ENCODE results near the gene CD244.

Gene CD244

DNA sequence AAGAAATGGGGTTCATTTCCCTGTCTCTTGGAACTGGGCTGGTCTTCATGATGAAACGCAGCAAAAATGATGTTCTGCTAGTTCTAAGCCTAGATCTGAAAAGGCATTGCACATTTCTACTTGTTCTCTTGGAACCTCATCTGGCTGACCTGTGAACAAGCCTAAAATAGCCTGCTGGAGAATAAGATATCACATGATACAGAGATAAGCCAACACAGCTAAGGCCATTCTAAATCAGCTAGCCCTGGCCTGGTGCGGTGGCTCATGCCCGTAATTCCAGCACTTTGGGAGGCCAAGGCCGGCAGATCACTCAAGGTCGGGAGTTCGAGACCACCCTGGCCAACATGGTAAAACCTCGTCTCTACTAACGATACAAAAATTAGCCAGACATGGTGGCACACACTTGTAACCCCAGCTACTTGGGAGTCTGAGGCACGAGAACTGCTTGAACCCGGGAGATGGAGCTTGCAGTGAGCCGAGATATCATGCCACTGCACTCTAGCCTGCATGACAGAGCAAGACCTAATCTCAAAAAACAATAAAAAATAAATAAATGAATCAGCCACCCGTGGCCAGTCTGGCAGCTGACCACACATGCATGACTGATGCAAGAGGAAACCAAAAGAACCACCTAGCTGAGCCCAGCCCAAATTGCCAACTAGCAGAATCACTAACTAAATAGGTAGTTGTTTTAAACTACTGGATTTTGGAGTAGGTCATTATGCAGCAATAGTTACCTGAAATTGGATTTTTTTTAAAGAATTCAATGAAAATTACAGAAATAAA, 18.0 kb downstream of the CD244 start:
- FAIRE-seq: no peak

DNA sequence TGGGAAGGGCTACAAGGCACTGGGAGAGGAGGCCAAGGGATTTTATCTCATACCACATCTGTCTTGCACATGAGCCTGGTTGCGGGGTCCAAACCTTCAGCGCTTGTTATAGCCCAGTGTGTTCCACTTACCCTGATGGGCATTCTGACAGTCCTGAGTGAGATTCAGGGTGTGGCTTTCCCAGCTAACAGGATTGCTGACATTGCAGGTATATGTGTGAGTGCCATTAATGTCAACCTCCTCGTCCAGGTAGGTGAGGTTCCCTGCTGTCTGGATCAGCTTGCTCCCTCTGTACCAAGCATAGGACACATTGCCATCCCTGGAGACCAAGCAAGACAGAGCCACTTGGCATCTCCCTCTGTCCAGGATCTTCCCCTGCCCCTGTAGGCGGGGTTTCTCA, 21.6 kb downstream of the CD244 start:
- FAIRE-seq: no peak

DNA sequence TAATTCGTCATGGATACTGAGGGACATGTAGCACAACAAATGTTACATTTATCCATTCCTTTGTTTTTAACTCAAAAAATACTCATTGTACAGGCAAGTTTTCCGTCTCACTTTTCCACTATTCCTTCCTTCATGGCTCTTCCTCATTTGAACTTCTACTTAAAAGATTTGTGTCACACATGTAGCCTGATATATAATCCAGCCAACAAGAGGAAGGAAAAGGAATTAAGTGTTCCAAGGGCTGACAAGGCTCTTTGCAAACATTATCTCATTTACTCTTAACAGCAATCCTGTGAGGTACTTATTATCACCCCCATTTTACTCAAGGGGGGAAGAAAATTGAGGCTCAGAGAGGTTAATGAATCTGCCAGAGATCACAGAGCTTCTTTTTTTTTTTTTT, 22.9 kb downstream of the CD244 start:
- no peak for FAIRE-seq

DNA sequence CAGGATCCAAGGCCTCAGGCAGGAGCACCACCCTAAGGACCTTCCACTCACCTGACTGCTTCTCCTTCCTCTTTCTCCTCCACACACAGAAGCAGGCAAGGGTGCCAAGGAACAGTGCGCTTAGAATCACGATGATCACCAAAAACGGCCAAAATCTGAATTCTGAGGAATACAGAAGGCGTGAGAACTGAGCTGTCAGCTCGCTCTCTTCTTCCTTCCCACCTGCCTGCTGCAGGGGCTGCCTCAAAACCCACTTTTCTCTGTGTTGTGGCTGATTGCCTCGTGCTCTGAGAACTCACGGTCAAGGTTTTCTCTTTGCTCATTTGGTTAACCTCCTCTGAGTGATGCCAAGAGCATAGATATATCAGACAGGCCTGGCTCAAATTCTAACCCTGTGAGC, 23.8 kb downstream of the CD244 start:
- FAIRE-seq: no peak

DNA sequence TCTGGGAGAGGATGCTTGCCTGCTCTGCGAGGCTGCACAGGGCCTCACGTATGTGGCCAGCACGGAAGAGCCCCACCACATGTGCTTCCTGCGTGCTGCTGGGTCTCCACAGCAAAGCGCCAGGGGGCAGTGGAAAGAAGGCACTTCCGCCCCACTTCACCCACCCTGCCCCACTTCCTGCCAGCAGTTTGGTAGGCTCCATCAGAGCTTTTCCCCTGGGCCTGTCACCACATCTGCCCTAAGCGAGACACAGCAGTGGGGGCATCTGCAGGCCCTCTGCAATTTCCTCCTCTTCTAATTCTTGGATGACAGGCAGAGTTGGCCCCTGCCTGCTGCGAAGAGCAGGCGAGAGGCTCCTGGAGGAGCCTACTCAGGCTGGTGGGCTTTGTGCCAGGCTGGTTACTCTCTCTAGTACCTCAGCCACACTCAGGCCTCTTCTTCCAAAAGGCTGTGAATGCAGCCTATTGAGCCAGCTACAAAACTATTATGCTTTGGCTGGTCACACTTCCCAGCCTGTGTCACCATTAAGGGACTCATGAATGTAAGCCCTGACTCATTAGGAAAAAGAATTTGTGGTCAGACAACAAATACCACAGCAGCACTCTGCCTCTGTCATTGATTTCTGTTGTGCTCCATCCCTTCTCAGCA, 25.0 kb downstream of the CD244 start:
- no peak for FAIRE-seq

DNA sequence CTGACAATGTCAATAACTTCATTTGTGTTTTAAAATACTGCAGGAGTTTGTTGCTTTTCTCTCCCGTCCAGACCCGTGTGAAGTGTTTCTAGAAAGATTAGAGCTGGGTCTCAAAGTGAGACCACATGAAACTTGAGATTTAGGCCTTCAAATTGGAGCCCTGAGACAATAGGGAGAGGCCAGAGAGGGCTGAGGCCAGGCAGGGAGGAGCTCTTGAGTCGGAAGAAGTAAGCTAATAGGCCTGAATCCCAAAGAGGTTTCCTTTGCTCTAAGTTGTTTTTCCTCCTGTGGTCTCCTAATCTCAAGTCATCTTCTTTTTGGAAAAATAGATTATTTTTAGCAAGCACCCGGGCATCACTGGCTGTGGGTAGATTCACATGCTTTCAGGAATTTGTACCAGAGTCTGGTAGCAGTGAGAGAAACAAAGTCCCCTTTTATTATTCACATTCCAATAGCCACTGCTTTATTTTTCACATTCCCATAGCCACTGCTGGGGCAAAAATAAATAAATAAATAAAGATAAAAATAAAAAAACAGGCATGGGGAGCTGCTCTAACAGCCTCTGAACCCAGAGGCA, 25.6 kb downstream of the CD244 start:
- FAIRE-seq: no peak

DNA sequence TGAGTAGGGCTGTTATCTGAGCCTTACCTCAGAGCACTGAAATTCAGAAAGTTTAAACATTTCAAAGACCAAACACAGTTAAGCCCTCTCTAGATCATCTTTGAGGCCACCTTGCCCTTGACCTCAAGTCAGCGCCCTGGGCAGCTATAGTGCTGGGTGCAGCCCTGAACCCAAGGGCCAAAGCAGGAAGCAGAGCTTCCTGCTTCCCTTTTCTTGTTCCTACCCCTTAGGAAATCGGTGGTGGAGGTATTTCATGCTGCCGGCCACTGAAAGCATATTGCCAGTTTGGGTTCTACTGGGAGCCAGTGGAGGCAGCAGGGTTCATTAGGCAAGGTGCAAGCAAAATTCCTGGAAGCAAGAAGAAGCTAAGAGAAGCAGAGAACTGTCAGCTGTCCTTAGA, 26.1 kb downstream of the CD244 start:
- FAIRE-seq: no peak

DNA sequence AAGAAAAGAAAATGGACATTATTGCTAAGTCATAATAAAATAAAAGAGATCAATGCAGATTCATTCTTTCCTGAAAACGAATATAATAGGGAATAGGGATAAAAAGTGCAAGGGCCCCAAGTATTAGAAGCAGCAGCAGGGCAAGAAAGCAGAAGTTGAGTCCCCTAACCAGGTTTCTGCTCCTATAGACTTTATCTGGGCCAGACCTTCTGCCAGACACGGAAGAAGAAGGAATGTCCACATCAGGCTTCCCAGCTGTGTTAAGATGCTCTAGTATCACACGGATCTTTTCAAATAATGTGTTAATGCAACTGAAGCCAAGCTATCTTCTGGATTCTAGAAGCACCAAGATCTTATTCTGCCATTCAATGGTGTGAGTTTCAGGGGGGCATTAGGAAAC, 26.9 kb downstream of the CD244 start:
- FAIRE-seq: no peak

DNA sequence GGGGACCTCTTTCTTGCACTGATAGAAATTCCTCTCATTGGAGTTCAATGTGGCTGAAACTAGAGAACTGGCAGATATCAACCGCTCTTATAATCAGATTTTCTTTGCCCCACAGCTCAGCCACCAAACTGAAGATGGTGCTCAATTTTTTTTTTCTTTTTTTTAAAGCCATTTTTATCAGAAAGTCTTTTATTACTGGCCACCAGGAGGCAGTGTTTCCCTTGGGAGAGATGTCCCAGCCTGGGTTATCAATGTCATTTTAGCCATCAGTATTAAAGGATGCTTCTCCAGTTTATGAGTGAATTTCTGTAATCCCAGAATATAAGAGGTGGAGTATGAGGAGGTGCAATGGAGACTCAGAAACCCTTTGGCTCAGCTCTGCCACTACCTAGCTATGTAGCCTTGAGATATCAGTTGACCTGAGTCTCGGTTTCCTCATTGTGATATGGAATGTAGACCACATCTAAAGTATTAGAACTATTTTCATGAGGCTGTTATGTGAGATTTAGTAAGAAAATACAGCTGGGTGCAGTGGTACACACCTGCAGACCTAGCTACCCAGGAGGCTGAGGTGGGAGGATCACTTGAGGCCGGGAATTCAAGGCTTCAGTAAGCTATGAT, 27.6 kb downstream of the CD244 start:
- FAIRE-seq: no peak

DNA sequence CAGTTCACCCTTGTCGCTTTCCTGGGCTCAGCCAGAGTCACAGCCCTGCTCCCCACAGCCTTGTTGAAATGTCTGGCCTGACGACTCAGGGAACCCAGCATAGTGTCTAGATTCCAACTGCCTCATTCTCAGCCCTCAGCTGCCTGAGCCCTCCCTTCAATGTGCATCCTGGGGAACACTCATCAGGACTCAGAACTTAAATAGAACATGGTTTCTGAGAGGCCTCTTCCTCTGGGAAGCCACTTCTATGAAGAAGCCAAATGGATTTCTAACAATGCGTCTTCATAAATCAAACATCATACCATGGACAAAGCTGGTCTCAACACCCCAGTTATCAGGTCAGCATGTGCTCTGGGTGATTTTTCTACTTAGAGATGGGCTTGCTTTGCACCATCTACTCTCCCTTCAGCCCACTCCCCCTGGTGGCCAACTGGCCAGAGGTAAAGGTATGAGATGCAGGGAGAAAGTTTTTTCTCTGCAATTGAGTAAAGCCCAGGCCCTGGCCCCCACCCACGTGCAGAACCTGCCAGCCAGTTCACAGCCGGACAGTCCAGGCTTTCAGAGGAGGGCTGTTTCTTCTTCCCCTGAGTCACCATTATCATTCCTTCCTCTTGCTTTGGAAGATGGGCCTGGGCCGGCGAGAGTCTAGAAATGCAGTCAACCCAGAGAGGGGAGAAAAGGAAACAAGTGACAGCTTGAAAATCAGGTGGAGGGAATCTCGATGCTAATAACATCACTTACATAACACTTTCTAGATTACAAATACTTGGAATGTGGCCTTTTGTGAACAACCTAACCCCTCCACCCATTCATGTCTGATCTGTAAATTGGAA, 32.1 kb downstream of the CD244 start:
- no peak for FAIRE-seq

DNA sequence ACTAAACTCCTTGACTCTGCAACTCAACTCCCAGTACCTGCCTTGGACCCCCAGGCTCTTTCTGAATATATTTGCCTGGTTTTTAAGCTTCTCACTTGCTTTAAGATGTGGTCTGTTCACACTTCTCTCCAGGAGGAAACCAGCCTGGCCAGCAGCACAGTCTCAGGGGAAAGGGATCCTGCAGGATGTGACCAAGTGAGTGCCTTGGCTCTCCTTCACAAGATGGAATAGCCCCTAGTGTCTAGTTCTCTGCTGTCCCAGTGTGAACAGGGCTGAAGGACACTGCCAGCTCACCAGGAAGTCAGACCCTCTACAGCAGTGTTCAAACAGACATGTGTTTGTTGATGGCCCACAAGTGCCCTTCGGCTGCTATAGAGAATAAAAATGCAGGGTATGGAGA, 32.9 kb downstream of the CD244 start:
- no peak for FAIRE-seq

DNA sequence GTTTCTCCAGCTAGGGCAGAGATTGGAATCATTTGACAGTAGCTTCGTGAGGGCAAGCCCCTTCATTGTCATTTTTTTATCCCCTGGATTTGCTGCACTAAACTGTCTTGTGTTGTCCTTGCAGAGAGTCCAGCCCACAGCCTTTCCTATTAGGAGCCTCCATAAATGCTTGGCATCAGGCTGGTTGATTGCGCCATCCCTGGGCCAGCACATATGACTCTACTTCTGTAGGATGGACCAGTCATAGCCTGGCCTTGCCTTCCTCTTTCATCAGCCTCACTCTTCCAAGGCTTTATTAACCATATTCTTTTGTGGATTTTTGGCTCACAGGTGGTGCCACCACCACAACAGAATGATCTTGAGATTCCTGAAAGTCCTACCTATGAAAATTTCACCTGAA, 35.3 kb downstream of the CD244 start:
- no peak for FAIRE-seq

DNA sequence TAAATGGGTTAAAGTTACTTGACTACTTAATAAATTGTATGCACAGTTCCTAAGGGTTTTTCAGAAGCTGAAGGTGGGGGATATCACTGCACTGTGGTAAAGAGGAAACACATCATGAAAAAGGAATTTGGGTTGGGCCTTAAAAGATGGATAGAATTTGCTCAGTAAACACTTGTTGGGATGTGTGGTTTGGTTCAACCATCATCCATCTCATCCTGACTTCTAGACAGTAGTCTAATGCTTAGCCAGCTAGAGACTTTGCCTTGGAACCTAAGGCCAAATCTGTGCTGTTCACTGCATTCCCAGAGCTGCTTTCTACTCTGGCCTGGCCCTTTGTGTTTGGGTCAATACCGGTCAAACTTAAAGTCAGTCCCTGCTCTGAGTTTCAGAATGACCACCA, 36.1 kb downstream of the CD244 start:
- FAIRE-seq: no peak

DNA sequence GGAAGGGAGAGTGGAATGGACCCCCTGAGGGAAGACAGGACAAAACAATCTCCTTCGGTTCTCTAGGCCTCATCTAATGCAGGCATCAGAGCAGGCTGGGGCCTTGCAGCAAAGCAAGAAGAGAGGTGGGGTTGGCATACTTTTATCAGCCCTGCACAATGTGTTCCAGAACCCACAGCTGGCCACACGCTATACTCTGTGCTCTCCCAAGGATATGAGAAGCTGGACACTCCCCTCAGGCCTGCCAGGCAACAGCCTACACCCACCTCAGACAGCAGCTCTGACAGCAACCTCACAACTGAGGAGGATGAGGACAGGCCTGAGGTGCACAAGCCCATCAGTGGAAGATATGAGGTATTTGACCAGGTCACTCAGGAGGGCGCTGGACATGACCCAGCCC, 39.4 kb downstream of the CD244 start:
- FAIRE-seq: no peak

DNA sequence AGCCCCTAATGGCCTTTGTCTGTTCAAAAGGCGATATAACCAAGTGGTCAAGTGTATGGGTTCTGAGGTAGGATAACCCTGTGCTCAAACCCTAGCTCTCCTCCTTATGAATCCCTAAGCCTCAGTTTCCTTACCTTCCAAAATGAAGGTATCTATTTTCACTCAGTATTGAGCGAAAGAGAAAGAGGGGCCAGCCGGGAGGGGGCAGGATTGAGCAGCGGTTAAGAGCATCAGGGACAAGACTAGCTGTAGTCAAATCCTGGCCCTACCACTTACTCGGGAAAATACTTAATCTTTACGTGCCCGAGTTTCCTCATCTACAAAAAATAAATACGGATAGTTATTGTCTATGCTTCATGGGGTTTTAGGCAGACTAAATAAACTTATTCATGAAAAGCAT, 41.1 kb downstream of the CD244 start:
- no peak for FAIRE-seq

DNA sequence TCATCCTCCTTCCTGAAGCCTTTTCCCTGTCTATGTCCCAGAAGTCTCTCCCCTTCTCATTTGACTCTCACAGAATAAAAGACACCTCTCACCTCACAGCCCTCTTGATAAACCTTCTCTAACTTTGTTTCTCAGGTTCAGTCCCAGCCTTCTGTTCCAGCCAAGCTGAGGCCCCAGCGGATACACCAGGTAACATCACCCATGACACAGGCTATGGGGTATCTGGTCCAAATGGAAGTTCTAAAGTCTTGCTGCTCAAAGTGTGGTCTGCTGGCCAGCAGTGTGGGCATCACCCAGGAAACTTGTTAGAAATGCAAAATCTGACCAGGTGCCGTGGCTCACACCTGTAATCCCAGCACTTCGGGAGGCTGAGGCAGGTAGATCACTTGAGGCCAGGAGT, 43.5 kb downstream of the CD244 start:
- no peak for FAIRE-seq

DNA sequence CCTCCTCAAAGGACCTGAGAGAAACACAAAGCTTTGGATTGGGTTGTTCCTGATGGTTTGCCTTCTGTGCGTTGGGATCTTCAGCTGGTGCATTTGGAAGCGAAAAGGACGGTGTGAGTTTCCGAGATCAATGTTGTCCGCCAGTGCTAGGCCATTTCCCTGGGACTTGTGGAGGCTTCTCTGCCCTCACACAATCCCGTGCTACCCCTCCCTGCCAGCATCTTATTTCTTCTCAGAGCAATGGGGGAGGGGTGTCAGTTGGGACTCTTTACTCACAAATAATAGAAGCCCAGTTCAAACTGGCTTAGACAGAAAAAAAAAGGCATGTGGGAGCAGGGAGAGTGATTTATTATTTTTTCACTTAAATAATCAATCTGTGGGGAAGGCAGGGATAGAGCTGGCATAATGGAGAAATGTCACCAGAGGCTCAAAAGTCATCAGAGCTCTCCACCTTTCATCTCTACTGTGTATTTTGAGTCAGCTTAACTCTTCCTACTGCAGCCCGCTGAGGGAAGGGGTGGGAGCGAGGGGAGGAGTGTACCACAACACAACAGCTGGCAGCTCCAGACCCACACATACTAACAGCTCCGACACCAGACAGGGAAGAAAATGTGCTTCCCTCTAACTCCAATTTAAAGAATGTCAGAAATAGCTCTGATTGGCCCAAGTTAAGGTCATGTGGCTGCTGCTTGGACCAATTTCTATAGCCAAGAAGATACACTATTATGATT, 44.3 kb downstream of the CD244 start:
- no peak for FAIRE-seq

DNA sequence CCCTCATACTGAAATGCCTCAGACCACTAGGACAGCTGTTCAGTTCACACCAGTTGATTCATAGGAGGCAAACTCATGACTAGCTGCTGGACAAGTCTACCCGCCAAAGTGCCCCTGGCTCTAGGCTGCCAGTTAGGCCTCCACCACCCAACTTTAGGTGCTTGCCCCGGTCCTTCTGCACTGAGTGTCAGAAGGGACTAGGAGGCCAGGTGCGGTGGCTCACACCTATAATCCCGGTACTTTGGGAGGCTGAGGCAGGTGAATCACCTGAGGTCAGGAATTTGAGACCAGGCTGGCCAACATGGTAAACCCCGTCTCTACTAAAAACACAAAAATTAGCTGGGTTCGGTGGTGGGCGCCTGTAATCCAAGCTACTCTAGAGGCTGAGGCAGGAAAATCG, 47.8 kb downstream of the CD244 start:
- no peak for FAIRE-seq

DNA sequence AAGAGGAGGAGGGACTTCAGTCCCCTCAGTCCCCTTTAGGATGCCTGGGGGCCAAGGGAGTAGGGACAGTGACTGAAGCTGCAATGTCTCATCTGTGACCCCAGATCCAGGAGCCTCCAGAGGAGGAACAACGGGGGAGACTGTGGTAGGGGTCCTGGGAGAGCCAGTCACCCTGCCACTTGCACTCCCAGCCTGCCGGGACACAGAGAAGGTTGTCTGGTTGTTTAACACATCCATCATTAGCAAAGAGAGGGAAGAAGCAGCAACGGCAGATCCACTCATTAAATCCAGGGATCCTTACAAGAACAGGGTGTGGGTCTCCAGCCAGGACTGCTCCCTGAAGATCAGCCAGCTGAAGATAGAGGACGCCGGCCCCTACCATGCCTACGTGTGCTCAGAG, 48.4 kb downstream of the CD244 start:
- no peak for FAIRE-seq

DNA sequence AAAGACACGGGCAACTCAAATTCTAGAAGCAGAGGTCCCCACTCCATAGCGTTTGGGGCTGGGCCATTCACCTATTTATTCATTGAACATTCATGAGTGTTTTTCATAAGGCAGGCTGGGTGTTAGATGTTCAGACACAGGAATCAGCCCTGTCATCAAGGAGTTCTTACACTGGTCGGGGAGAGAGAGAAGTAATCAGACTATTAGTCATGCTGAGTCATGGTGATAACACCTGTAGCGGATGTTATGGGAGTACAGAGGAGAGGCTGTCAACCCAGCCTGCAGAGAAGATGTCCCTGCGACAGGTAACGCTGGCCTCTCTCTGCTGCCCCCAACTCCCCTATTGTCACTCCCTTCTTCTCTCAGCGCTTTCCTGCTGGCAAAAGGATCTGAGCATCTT, 49.5 kb downstream of the CD244 start:
- FAIRE-seq: no peak

DNA sequence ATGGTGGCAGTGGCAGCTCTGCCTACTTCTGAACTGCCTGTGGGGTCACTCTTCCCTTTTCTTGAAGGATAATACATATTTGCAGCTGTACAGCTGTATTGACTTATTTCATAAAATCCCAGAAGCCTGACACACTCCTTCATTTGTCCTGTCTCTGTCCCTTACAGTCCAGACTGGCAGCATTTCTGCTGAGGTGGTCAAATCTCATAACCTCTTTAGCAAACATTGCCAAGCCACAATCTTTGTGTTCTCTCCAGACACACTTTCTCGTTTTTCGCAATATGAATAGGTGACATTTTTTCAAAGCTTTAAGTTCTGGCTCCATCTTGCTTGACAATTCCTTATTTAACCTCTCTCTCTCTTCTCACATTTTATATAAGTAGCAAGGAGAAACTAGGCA, 51.5 kb downstream of the CD244 start:
- no peak for FAIRE-seq

DNA sequence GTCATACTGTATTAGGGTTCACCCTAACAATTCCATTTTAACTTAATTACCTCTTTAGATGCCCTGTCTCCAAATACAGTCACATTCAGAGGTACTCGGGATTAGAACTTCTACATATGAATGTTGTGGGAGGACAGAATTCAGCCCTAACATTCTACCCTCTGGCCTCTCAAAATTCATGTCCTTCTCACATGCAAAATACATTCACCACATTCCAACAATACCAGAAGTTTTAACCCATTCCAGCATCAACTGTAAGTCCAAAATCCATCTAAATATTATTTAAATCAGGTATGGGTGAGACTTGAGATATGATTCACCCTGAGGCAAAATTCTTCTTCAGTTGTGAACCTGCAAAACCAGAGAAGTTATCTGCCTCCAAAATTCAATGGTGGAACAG, 52.2 kb downstream of the CD244 start:
- no peak for FAIRE-seq

Measured in endometrium (tissue), 2 donors.